BE2C (cell line): ENCODE measurements around the gene BATF.

ENCODE experiments used
- DNase-seq: peaks from one replicate; pipeline ENCODE4 v3.0.0-alpha.2; 2020
- H3K27me3 ChIP-seq: fragments of 250-450 bp; sonication (Bioruptor Pico); 2 replicates; pipeline ENCODE4 v1.5.1; 2020; ENCODE audit warnings: mild to moderate bottlenecking
- H3K36me3 ChIP-seq: fragments of 250-450 bp; sonication (Bioruptor Pico); 2 replicates; pipeline ENCODE4 v1.5.1; 2020; ENCODE audit warnings: mild to moderate bottlenecking
- H3K4me1 ChIP-seq: fragments of 250-450 bp; sonication (Bioruptor Pico); 2 replicates; pipeline ENCODE4 v1.5.1; 2020
- H3K4me3 ChIP-seq: 2 replicates; pipeline ENCODE4 v1.5.1; 2011; ENCODE audit warnings: low read depth, low read length
- H3K9me3 ChIP-seq: fragments of 250-450 bp; sonication (Bioruptor Pico); 2 replicates; pipeline ENCODE4 v1.5.1; 2020
- TF ChIP-seq, protein P1 (sequence below): IDR thresholded peaks from 2 replicates; pipeline ENCODE4 v1.5.1; 2012; ENCODE audit warnings: mild to moderate bottlenecking, low read depth, low read length

BATF gene

DNA sequence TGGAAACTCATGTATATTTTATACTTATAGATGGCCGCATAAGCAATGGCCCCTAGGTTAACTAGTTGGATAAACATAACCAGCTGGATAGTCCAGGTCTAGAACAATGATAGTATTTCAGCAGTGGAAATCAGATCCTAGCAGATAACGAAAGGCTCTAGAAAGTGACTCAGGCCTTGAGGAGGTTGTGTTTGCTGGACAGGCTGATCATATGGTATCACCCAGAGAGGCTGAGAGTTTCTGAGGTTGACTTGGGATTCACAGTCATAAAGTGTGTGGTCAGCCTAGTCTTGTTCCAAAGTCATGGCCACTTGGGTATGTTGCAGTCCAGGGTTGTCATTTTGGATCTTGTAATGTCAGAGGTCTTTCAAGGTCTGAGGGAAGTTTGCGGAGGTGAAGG, 73.0 kb downstream of the BATF start:
- no peak for DNase-seq
- no peaks in the 10 kb centered on the region for H3K4me1 ChIP-seq
- no peaks in the 10 kb centered on the region for H3K36me3 ChIP-seq
- no peaks in the 10 kb centered on the region for H3K9me3 ChIP-seq
- peaks cover 9% of the 10 kb centered on the region for H3K27me3 ChIP-seq
- TF ChIP-seq, protein P1, sequence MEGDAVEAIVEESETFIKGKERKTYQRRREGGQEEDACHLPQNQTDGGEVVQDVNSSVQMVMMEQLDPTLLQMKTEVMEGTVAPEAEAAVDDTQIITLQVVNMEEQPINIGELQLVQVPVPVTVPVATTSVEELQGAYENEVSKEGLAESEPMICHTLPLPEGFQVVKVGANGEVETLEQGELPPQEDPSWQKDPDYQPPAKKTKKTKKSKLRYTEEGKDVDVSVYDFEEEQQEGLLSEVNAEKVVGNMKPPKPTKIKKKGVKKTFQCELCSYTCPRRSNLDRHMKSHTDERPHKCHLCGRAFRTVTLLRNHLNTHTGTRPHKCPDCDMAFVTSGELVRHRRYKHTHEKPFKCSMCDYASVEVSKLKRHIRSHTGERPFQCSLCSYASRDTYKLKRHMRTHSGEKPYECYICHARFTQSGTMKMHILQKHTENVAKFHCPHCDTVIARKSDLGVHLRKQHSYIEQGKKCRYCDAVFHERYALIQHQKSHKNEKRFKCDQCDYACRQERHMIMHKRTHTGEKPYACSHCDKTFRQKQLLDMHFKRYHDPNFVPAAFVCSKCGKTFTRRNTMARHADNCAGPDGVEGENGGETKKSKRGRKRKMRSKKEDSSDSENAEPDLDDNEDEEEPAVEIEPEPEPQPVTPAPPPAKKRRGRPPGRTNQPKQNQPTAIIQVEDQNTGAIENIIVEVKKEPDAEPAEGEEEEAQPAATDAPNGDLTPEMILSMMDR, result no peak
- no peak overlapping the region for H3K4me3 ChIP-seq
